ENCODE results near the gene GALNT10. TPM values are rescaled to one million over a fixed set of nuclear protein-coding genes. Genes with fewer than 3 reads are reported as not detected.

GALNT10 gene
- total and polyA plus RNA-seq, 12 donors: 3.1 to 19.0 (median 11.7) TPM

DNA sequence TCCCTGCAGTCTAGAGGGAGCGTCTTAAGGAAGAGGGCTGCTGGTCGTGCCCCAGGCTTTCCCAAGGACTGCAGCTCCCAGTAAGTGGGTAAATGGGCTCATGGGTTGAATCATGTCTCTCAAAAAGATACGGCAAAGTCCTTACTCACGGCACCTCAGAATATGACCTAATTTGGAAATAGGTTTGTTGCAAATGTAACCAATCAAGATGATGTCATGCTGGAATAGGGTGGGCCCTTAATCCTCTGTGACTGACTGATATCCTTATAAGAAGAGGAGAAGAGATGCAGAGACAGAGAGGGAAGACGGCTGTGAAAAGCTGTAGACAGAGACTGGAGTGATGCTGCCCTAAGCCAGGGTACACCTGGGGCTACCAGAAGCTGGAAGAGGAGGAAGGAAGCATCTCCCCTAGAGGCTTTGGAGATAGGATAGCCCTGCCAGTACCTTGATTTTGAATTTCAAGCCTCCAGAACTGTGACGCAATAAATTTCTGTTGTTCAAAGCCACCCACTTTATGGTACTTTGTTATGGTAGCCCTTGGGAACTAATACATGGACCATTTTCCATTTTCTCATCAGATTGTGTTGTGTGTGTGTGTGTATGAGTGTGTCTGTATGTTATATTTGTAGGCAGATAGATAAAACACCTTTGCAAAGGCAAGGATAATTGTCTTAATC lies 15.0 kb downstream of the GALNT10 start:
- Histone ChIP-seq H3K9me3 (peaks cover 0 to 5% (median 0%) of the 10 kb centered on the region in 11 donors), H3K36me3 (peaks cover 0 to 23% (median 0%) of the 10 kb centered on the region in 9 donors), H3K4me1 (peaks cover 0 to 25% (median 10%) of the 10 kb centered on the region in 9 donors), H3K27me3 (no peaks in the 10 kb centered on the region), H3K27ac (no peak overlapping the region), H3K4me3 (no peak overlapping the region)
- TF ChIP-seq, protein P1, sequence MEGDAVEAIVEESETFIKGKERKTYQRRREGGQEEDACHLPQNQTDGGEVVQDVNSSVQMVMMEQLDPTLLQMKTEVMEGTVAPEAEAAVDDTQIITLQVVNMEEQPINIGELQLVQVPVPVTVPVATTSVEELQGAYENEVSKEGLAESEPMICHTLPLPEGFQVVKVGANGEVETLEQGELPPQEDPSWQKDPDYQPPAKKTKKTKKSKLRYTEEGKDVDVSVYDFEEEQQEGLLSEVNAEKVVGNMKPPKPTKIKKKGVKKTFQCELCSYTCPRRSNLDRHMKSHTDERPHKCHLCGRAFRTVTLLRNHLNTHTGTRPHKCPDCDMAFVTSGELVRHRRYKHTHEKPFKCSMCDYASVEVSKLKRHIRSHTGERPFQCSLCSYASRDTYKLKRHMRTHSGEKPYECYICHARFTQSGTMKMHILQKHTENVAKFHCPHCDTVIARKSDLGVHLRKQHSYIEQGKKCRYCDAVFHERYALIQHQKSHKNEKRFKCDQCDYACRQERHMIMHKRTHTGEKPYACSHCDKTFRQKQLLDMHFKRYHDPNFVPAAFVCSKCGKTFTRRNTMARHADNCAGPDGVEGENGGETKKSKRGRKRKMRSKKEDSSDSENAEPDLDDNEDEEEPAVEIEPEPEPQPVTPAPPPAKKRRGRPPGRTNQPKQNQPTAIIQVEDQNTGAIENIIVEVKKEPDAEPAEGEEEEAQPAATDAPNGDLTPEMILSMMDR (IDR thresholded peaks at IDR 0.05): no peak
- intact Hi-C loops (cut with DNase I): no loop called here
- DNase-seq (no peak), ATAC-seq (peak in 1 of 8 donors; percentile 50)
- WGBS, 2 donors: 88 to 91% methylated on average over 6 of the region's 6 CpGs

DNA sequence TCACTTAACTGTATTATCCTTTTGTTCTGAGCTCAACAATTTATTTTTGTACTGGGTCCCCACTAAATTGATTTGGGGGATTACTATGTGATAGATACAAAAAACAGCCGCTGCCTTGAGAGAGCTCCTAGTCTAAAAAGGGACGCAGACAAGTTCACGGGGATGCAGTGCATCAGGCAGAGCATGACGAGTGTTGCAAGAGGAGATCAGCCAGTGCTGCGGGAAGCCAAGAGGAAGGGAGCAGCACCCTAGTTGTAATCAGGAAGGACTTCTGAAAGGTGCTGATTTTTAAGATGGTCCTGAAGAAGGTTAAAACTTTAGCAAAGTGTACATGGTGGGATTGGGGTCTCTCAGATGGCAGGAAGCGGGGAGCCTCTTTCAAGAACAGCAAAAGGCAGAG lies 15.8 kb downstream of the GALNT10 start:
- ATAC-seq: peak in 2 of 8 donors; percentile 57 to 77

DNA sequence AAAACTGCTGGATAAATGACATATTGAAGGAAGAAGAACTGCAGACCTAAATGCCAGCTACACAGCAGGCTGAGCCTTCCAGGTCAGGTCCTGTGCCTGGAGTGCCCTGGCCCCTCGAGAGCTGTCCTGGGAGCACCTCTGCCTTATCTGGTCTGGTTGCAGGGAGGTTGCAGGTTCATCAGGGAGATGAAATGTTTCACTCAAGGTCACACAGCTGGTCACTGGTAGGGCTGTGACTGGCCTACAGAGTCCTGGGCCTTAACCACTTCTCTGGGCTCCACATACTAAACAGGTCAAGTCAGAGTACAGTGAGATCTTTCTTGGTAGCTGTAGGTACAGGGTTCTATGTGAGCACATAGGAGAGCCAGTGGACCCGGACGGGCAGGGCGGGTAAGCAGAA lies 16.7 kb downstream of the GALNT10 start:
- TF ChIP-seq, protein P1 (IDR thresholded peaks at IDR 0.05): no peak
- Histone ChIP-seq H3K9me3 (peaks cover 0 to 5% (median 0%) of the 10 kb centered on the region in 11 donors), H3K4me3 (no peak overlapping the region), H3K4me1 (peaks cover 0 to 25% (median 9%) of the 10 kb centered on the region in 9 donors), H3K27ac (no peak overlapping the region), H3K36me3 (peaks cover 0 to 23% (median 0%) of the 10 kb centered on the region in 9 donors), H3K27me3 (no peaks in the 10 kb centered on the region)
- peak in 1 of 8 donors; percentile 17 for ATAC-seq
- WGBS, 2 donors: 77 to 95% methylated on average over 4 of the region's 4 CpGs
- DNase-seq: no peak
- intact Hi-C loops (cut with DNase I): no loop called here

More for the DNA sequence above, 15.8 kb downstream of the GALNT10 start:
- Histone ChIP-seq H3K4me3 (no peak overlapping the region), H3K4me1 (peaks cover 0 to 25% (median 10%) of the 10 kb centered on the region in 9 donors), H3K27me3 (no peaks in the 10 kb centered on the region), H3K36me3 (peaks cover 0 to 23% (median 0%) of the 10 kb centered on the region in 9 donors), H3K27ac (no peak overlapping the region), H3K9me3 (peaks cover 0 to 5% (median 0%) of the 10 kb centered on the region in 11 donors)
- WGBS, 2 donors: 83 to 91% methylated on average over 6 of the region's 6 CpGs
- intact Hi-C loops (cut with DNase I): no loop called here
- DNase-seq: peak in 1 of 2 donors; percentile 22
- TF ChIP-seq, protein P1 (IDR thresholded peaks at IDR 0.05): no peak

DNA sequence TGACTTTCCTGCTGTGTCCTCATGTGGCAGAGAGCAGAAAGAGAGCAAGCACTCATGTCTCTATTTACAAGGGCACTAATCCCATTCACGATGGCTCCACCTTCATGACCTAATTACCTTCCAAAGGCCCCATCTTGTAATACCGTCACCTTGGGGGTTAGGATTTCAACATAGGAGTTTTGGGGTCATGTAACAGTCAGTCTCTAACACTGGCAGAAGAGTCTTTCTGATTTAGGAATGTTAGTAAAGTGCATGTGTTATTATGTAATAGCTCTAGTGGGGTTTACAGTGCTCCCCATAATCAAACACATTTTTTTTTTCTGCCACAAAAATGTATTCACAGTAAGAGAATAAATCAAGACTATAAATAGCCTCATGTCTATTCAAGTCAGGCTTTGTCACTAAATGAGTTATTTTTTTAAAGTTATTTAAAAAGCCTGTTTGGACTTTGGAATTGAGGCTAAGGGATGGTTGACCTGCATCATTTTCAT lies 19.1 kb downstream of the GALNT10 start:
- ATAC-seq (no peak), DNase-seq (no peak)
- TF ChIP-seq, protein P1 (IDR thresholded peaks at IDR 0.05): no peak
- H3K4me3 ChIP-seq: no peak overlapping the region
- H3K27me3 ChIP-seq: no peaks in the 10 kb centered on the region
- H3K4me1 ChIP-seq: peaks cover 0 to 16% (median 0%) of the 10 kb centered on the region in 9 donors
- 90 to 95% methylated on average over 2 of the region's 2 CpGs for WGBS, 2 donors
- H3K36me3 ChIP-seq: peaks cover 0 to 19% (median 0%) of the 10 kb centered on the region in 9 donors
- H3K9me3 ChIP-seq: peaks cover 0 to 5% (median 0%) of the 10 kb centered on the region in 11 donors
- intact Hi-C loops (cut with DNase I): no loop called here
- no peak overlapping the region for H3K27ac ChIP-seq

Data from heart right ventricle (tissue), 16 donors.